Glutamatergic neuron (in vitro differentiated cells): ENCODE data around the gene TMEM163. TPM values are rescaled to one million over a fixed set of nuclear protein-coding genes. Genes with fewer than 3 reads are reported as not detected.

ENCODE experiments used
- DNase-seq: peaks from one replicate; pipeline ENCODE4 v3.0.0; 2022
- H3K27ac Mint-ChIP-seq: one replicate; pipeline ENCODE4 v1.8.0; 2020; ENCODE audit warnings: mild to moderate bottlenecking, mixed read lengths, inconsistent platforms; ENCODE audit not compliant: unreplicated experiment
- H3K27me3 Mint-ChIP-seq: one replicate; pipeline ENCODE4 v1.8.0; 2020; ENCODE audit warnings: mild to moderate bottlenecking, moderate library complexity, mixed read lengths, inconsistent platforms; ENCODE audit not compliant: unreplicated experiment
- H3K36me3 Mint-ChIP-seq: one replicate; pipeline ENCODE4 v1.8.0; 2020; ENCODE audit warnings: mild to moderate bottlenecking, mixed read lengths, inconsistent platforms; ENCODE audit not compliant: unreplicated experiment
- H3K4me1 Mint-ChIP-seq: one replicate; pipeline ENCODE4 v1.8.0; 2020; ENCODE audit warnings: mild to moderate bottlenecking, low read depth, mixed read lengths, inconsistent platforms; ENCODE audit not compliant: unreplicated experiment
- H3K4me3 Mint-ChIP-seq: one replicate; pipeline ENCODE4 v1.8.0; 2020; ENCODE audit warnings: mild to moderate bottlenecking, mixed read lengths, inconsistent platforms; ENCODE audit not compliant: unreplicated experiment
- H3K9me3 Mint-ChIP-seq: one replicate; pipeline ENCODE4 v1.8.0; 2020; ENCODE audit warnings: mild to moderate bottlenecking, moderate library complexity, mixed read lengths, inconsistent platforms; ENCODE audit not compliant: unreplicated experiment
- CTCF ChIP-seq: fragments of 200-600 bp; sonication (generic); IDR thresholded peaks from one replicate; pipeline ENCODE4 v1.5.0; 2021; ENCODE audit not compliant: partially characterized antibody, unreplicated experiment
- total RNA-seq: library from RNA; stranded (reverse); fragmentation: NEBNext Ultra II Directional; extraction: Animal tissue kit (Norgen Biotek cat#: 25700); gene quantifications from one replicate; pipeline ENCODE4 v1.2.1, GENCODE V29; 2021; ENCODE audit not compliant: unreplicated experiment

TMEM163 gene
- total RNA-seq, 1 donor from 2014 or later, result 27.7 TPM

- no peak overlapping the region for H3K27ac Mint-ChIP-seq
- H3K9me3 Mint-ChIP-seq, result peaks cover 7% of the 10 kb centered on the region
- peaks cover 6% of the 10 kb centered on the region for H3K36me3 Mint-ChIP-seq
- H3K27me3 Mint-ChIP-seq, result peaks cover 11% of the 10 kb centered on the region
- no peak overlapping the region for H3K4me3 Mint-ChIP-seq
- TF ChIP-seq CTCF, result no peak
- peaks cover 50% of the 10 kb centered on the region for H3K4me1 Mint-ChIP-seq
- no peak for DNase-seq
Observed at GRCh38 chr2:134408791-134409190, 310.0 kb downstream of the TMEM163 start.

DNA sequence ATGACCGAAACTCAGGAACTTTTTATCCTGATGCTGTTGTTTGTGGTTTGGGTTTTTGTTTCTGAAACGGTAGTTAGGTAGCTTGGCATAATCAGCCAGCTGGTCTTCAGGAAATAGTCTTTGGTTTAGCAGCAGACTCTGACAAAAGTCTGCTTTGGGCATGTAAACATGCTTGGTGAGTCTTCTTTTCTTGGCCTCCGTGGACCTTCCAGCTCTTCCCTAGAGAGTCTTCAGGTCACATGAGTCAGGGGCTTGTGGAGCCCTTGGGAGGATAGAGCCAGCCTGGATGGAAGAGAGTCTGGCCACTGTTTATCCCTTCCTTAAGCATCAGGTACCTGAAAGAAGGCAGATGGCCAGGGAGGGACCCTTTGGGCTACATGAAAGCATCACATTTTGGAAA lies 310.4 kb downstream of the TMEM163 start:
- peaks cover 11% of the 10 kb centered on the region for H3K27me3 Mint-ChIP-seq
- no peak for TF ChIP-seq CTCF

GRCh38 chr2:134407154-134407890 lies 311.5 kb downstream of the TMEM163 start:
- H3K4me3 Mint-ChIP-seq, result no peak overlapping the region
- peaks cover 49% of the 10 kb centered on the region for H3K4me1 Mint-ChIP-seq
- peaks cover 11% of the 10 kb centered on the region for H3K27me3 Mint-ChIP-seq
- TF ChIP-seq CTCF, result no peak
- DNase-seq, result no peak
- H3K27ac Mint-ChIP-seq, result no peak overlapping the region
- peaks cover 6% of the 10 kb centered on the region for H3K36me3 Mint-ChIP-seq
- H3K9me3 Mint-ChIP-seq, result peaks cover 7% of the 10 kb centered on the region

More for the DNA sequence above, 310.4 kb downstream of the TMEM163 start:
- H3K36me3 Mint-ChIP-seq, result peaks cover 6% of the 10 kb centered on the region
- H3K27ac Mint-ChIP-seq, result no peak overlapping the region
- H3K4me1 Mint-ChIP-seq, result peaks cover 50% of the 10 kb centered on the region
- DNase-seq, result no peak
- H3K4me3 Mint-ChIP-seq, result no peak overlapping the region
- peaks cover 7% of the 10 kb centered on the region for H3K9me3 Mint-ChIP-seq

GRCh38 chr2:134406736-134407135 lies 312.1 kb downstream of the TMEM163 start:
- no peak for DNase-seq
- H3K27me3 Mint-ChIP-seq, result peaks cover 6% of the 10 kb centered on the region
- TF ChIP-seq CTCF, result no peak
- peaks cover 6% of the 10 kb centered on the region for H3K36me3 Mint-ChIP-seq
- peaks cover 6% of the 10 kb centered on the region for H3K9me3 Mint-ChIP-seq
- H3K27ac Mint-ChIP-seq, result no peak overlapping the region
- peaks cover 50% of the 10 kb centered on the region for H3K4me1 Mint-ChIP-seq
- no peak overlapping the region for H3K4me3 Mint-ChIP-seq

GRCh38 chr2:134406311-134406710 lies 312.5 kb downstream of the TMEM163 start:
- Mint-ChIP-seq H3K9me3 (peaks cover 3% of the 10 kb centered on the region), H3K27me3 (peaks cover 2% of the 10 kb centered on the region), H3K4me1 (peaks cover 50% of the 10 kb centered on the region), H3K4me3 (no peak overlapping the region), H3K27ac (no peak overlapping the region), H3K36me3 (peaks cover 6% of the 10 kb centered on the region)
- TF ChIP-seq CTCF, result no peak
- no peak for DNase-seq
